Esophagus squamous epithelium (tissue), 5 donors: ENCODE data around the gene WAPL. TPM values are rescaled to one million over a fixed set of nuclear protein-coding genes. Genes with fewer than 3 reads are reported as not detected.

Experiments used
- DNase-seq: peaks from one replicate; lab custom pipeline; 2025; lab: John Stamatoyannopoulos, UW
- H3K27ac ChIP-seq, 4 donors: fragments of 200-600 bp; sonication (generic); one replicate each; pipeline ENCODE4 v1.5.1; 2016 to 2019; ENCODE audit warnings: mild to moderate bottlenecking in 1 of 4
- H3K27me3 ChIP-seq, 4 donors: fragments of 200-600 bp; sonication (generic); 1 replicate in 3 of 4; 2 replicates in 1 of 4; pipeline versions ENCODE4 v1.5.1 to v1.6.0; 2017 to 2021; ENCODE audit warnings: antibody characterized with exemption in 1 of 4
- H3K36me3 ChIP-seq, 3 donors: fragments of 200-600 bp; sonication (generic); one replicate each; pipeline ENCODE4 v1.5.1; 2016 to 2019
- H3K4me1 ChIP-seq, 3 donors: fragments of 200-600 bp; sonication (generic); one replicate each; pipeline ENCODE4 v1.5.1; 2017 to 2019
- H3K4me3 ChIP-seq, 4 donors: fragments of 200-600 bp; sonication (generic); 1 replicate in 3 of 4; 2 replicates in 1 of 4; pipeline ENCODE4 v1.5.1; 2016 to 2019; ENCODE audit warnings: mild to moderate bottlenecking in 2 of 4, moderate library complexity in 1 of 4
- H3K9me3 ChIP-seq, 3 donors: fragments of 200-600 bp; sonication (generic); one replicate each; pipeline ENCODE4 v1.5.1; 2016 to 2019
- CTCF ChIP-seq, 6 experiments: fragments of 450-650 bp in 4 of 6; fragments of 200-600 bp in 2 of 6; sonication (generic) in 2 of 6; IDR thresholded peaks; one replicate each; pipeline ENCODE4 v1.5.1; 2016 to 2019; ENCODE audit warnings: antibody characterized with exemption in 6 of 6, mild to moderate bottlenecking in 4 of 6, moderate library complexity in 4 of 6
- POLR2A ChIP-seq, 4 donors: fragments of 450-650 bp; IDR thresholded peaks; one replicate each; pipeline ENCODE4 v1.6.1; 2017; ENCODE audit warnings: antibody characterized with exemption in 4 of 4, mild to moderate bottlenecking in 4 of 4, moderate library complexity in 3 of 4
- WGBS, 2 donors: methylation state at CpG; one replicate each; pipeline ENCODE4 v1.1.5; 2018; 5-methylcytosine and 5-hydroxymethylcytosine counted together
- intact Hi-C: fragments of 100-400 bp; cut with DNase I; formaldehyde crosslinking; loops from one replicate; pipeline ENCODE4 v1.15.0; 2022
- total RNA-seq, 4 donors: library from RNA; depleted of rRNA; stranded (reverse); fragments of >200 nt; gene quantifications; one replicate each; pipeline ENCODE4 v1.1.0, GENCODE V29; 2016
- donor health status: DM: yes; HTN: yes; CAD: no.

The WAPL gene
- total RNA-seq, 4 donors from 2014 or later, result 21.4 to 44.4 (median 28.2) TPM

- Histone ChIP-seq H3K36me3 (peaks cover 3 to 92% (median 4%) of the 10 kb centered on the region in 3 donors), H3K27me3 (no peaks in the 10 kb centered on the region), H3K4me3 (no peak overlapping the region), H3K4me1 (peaks cover 0 to 4% (median 0%) of the 10 kb centered on the region in 3 donors), H3K27ac (no peak overlapping the region), H3K9me3 (no peaks in the 10 kb centered on the region)
- WGBS, 2 donors, result 81 to 86% methylated on average over 3 of the region's 3 CpGs
- DNase-seq, result no peak
- TF ChIP-seq CTCF (IDR thresholded peaks at IDR 0.05), result no peak
- TF ChIP-seq POLR2A (IDR thresholded peaks at IDR 0.05), result no peak
- intact Hi-C loops, result no loop called here
These were observed 49.5 kb downstream of the WAPL start for GRCh38 chr10:86472061-86472460.

GRCh38 chr10:86461963-86462804 lies 59.4 kb downstream of the WAPL start:
- no peak for TF ChIP-seq POLR2A (IDR thresholded peaks at IDR 0.05)
- no peak for TF ChIP-seq CTCF (IDR thresholded peaks at IDR 0.05)
- intact Hi-C loops, result no loop called here
- Histone ChIP-seq H3K36me3 (peaks cover 0 to 99% (median 12%) of the 10 kb centered on the region in 3 donors), H3K4me3 (no peak overlapping the region), H3K27ac (no peak overlapping the region), H3K27me3 (no peaks in the 10 kb centered on the region), H3K9me3 (no peaks in the 10 kb centered on the region), H3K4me1 (no peaks in the 10 kb centered on the region)
- DNase-seq, result no peak
- 92 to 97% methylated on average over 7 to 10 of the region's 10 CpGs for WGBS, 2 donors

DNA sequence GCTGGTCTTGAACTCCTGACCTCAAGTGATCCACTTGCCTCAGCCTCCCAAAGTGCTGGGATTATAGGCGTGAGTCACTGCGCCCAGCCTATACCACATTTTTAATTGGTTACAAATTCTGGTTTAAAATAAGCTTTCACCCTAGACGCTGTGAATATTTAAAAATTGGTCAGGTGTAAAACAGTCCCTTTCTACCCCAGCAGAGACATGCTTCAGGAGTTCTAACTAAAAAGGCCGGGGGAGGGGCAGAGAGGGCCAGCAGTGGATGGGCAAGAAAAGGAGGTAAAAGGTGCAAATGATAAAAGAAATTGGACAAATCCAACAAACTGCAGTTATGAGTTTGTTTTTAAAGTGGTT lies 70.0 kb downstream of the WAPL start:
- H3K27ac ChIP-seq, result no peak overlapping the region
- no peak overlapping the region for H3K4me3 ChIP-seq
- TF ChIP-seq POLR2A (IDR thresholded peaks at IDR 0.05) (no peak), CTCF (IDR thresholded peaks at IDR 0.05) (no peak)
- no peaks in the 10 kb centered on the region for H3K27me3 ChIP-seq
- H3K4me1 ChIP-seq, result peaks cover 0 to 14% (median 4%) of the 10 kb centered on the region in 3 donors
- 93 to 100% methylated on average over 2 to 4 of the region's 4 CpGs for WGBS, 2 donors
- intact Hi-C loops, result no loop called here
- DNase-seq, result no peak
- peaks cover 0 to 98% (median 36%) of the 10 kb centered on the region in 3 donors for H3K36me3 ChIP-seq
- no peaks in the 10 kb centered on the region for H3K9me3 ChIP-seq

DNA sequence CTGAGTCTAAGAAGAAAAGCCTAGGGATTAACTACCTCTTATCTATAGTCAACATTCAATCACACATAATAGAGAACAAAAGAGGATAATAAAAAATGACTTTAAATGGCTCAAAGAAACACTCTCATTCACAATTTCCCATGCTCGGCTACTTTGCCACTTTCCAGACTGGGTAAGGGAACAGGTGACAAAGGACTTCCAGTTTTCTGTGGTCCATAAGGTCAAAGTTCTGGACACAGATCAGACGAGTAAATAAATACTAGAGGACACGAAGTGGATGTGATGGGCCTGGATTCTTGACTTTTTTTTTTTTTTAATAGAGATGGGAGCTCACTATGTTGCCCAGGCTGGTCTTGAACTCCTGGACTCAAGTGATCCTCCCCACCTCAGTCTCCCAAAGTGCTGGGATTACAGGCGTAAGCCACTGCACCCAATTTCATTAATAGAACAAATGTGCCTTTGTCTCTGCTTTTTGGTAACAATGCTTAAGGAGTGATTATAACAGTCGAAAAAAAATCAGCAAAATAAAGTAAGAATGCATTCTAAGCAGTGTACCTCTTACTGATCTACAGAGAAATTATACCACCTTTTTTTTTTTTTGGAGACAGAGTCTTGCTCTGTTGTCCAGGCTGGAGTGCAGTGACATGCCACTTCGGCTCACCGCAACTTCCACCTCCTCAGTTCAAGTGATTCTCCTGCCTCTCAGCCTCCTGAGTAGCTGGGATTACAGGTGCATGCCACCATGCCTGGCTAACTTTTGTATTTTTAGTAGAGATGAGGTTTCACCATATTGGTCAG lies 70.6 kb downstream of the WAPL start:
- no peak for DNase-seq
- H3K36me3 ChIP-seq, result peaks cover 0 to 98% (median 36%) of the 10 kb centered on the region in 3 donors
- no peak overlapping the region for H3K4me3 ChIP-seq
- H3K4me1 ChIP-seq, result peaks cover 0 to 14% (median 4%) of the 10 kb centered on the region in 3 donors
- no peaks in the 10 kb centered on the region for H3K9me3 ChIP-seq
- 82 to 87% methylated on average over 7 of the region's 7 CpGs for WGBS, 2 donors
- H3K27me3 ChIP-seq, result no peaks in the 10 kb centered on the region
- intact Hi-C loops, result no loop called here
- TF ChIP-seq POLR2A (IDR thresholded peaks at IDR 0.05) (no peak), CTCF (IDR thresholded peaks at IDR 0.05) (no peak)
- no peak overlapping the region for H3K27ac ChIP-seq
